Psoas muscle (tissue), 8 donors: Measurements from ENCODE around the gene DFFA. TPM values are rescaled to one million over a fixed set of nuclear protein-coding genes. Genes with fewer than 3 reads are reported as not detected.
"Not testable (repeated sequence)": the region's sequence is repeated elsewhere in the genome, so short reads cannot be mapped to it uniquely, and the experiment has no call there.

ENCODE experiments used
- ATAC-seq, 4 donors: fragments of 200-7000 bp; cut with Tn5 transposase; one replicate each; pipeline ENCODE4 v1.9.1; 2020; ENCODE audit warnings: moderate library complexity in 3 of 4, mild to moderate bottlenecking in 2 of 4
- DNase-seq, 2 donors: peaks; one replicate each; pipeline ENCODE4 v3.0.0-alpha.2; 2020
- H3K27ac ChIP-seq: fragments of 200-600 bp; one replicate; pipeline ENCODE4 v1.8.0; 2022
- H3K27me3 ChIP-seq, 3 donors: fragments of 200-600 bp in 1 of 3; one replicate each; pipeline versions ENCODE4 v1.6.1 to v1.8.0; 2013 to 2022; ENCODE audit warnings: low read length in 2 of 3, mild to moderate bottlenecking in 2 of 3, moderate library complexity in 1 of 3; ENCODE audit not compliant: insufficient read depth in 3 of 3
- H3K36me3 ChIP-seq, 2 donors: fragments of 200-600 bp in 1 of 2; one replicate each; pipeline versions ENCODE4 v1.6.1 to v1.8.0; 2013 to 2022; ENCODE audit warnings: low read depth in 1 of 2, mild to moderate bottlenecking in 1 of 2, moderate library complexity in 1 of 2; ENCODE audit not compliant: insufficient read depth in 1 of 2
- H3K4me1 ChIP-seq: fragments of 200-600 bp; one replicate; pipeline ENCODE4 v1.8.0; 2022
- H3K4me3 ChIP-seq: fragments of 200-600 bp; one replicate; pipeline ENCODE4 v1.8.0; 2022; ENCODE audit warnings: mild to moderate bottlenecking
- H3K9me3 ChIP-seq: fragments of 200-600 bp; one replicate; pipeline ENCODE4 v1.8.0; 2022
- CTCF ChIP-seq: fragments of 200-600 bp; IDR thresholded peaks from one replicate; pipeline ENCODE4 v1.8.0; 2022; ENCODE audit warnings: antibody characterized with exemption
- WGBS, 3 donors: extraction: QIAGEN DNeasy Blood & Tissue Kit; methylation state at CpG; one replicate each; pipeline versions ENCODE4 v1.1.6 to v1.1.7; 2013; 5-methylcytosine and 5-hydroxymethylcytosine counted together
- intact Hi-C, 2 donors: fragments of 100-400 bp; cut with DNase I; formaldehyde crosslinking; loops; one replicate each; pipeline versions ENCODE4 v1.11.0 to v1.14.2; 2022
- polyA plus RNA-seq, 3 donors: library from polyadenylated mRNA; stranded (reverse); fragments of 200-250 nt; gene quantifications; one replicate each; pipeline ENCODE4 v1.2.3, GENCODE V29; 2013
- total RNA-seq, 4 donors: library from RNA; stranded (reverse); fragmentation: NEBNext Ultra II Directional in 2 of 4; extraction: Animal tissue kit (Norgen Biotek cat#: 25700) in 2 of 4; gene quantifications; one replicate each; pipeline versions ENCODE4 v1.2.1 to v1.2.4, GENCODE V29; 2021 to 2023
- donor health status: healthy with polysubstance abuse.
- donor health status: DM: no; HTN: no; CAD: no; lungs with moderate emphysema.
- donor health status: Bipolar disorder and iron deficiency.
- donor health status: healthy.
- donor health status: DM: yes; HTN: yes; CAD: no.
- donor health status: DM: no; HTN: no; CAD: no.
- donor health status: DM: no; HTN: no; CAD: no.
- donor health status: DM: yes; HTN: yes; CAD: no.

DFFA gene
- total and polyA plus RNA-seq, 7 donors: 11.5 to 26.8 (median 20.9) TPM

- no peak for DNase-seq
- Histone ChIP-seq H3K27me3 (no peaks in the 10 kb centered on the region), H3K4me3 (no peak overlapping the region), H3K36me3 (peaks cover 0 to 52% of the 10 kb centered on the region in 2 donors), H3K4me1 (no peaks in the 10 kb centered on the region), H3K9me3 (no peaks in the 10 kb centered on the region), H3K27ac (no peak overlapping the region)
- 96 to 99% (median 96%) methylated on average over 5 of the region's 5 CpGs for WGBS, 3 donors
- no peak for TF ChIP-seq CTCF
- intact Hi-C loops: no loop called here
- no peak for ATAC-seq
Observed at GRCh38 chr1:10421637-10422036, 50.7 kb downstream of the DFFA start.

- intact Hi-C loops: no loop called here
- H3K27me3 ChIP-seq: no peaks in the 10 kb centered on the region
- no peak for TF ChIP-seq CTCF
- no peak overlapping the region for H3K4me3 ChIP-seq
- no peak for ATAC-seq
- no peak for DNase-seq
- H3K27ac ChIP-seq: no peak overlapping the region
- H3K36me3 ChIP-seq: peaks cover 4 to 75% of the 10 kb centered on the region in 2 donors
- WGBS, 3 donors: 84 to 92% (median 84%) methylated on average over 15 of the region's 15 CpGs
- no peaks in the 10 kb centered on the region for H3K4me1 ChIP-seq
- no peaks in the 10 kb centered on the region for H3K9me3 ChIP-seq
Observed at GRCh38 chr1:10419351-10419750, 53.0 kb downstream of the DFFA start.

GRCh38 chr1:10418741-10419140 is 53.6 kb downstream of the DFFA start:
- H3K4me1 ChIP-seq, H3K27me3 ChIP-seq, H3K9me3 ChIP-seq, H3K27ac ChIP-seq, ATAC-seq, DNase-seq, intact Hi-C loops, H3K4me3 ChIP-seq: not testable (repeated sequence)
- H3K36me3 ChIP-seq: peaks cover 4 to 81% of the 10 kb centered on the region in 2 donors
- 94 to 98% (median 95%) methylated on average over 8 of the region's 8 CpGs for WGBS, 3 donors

GRCh38 chr1:10415967-10416366 is 56.4 kb downstream of the DFFA start:
- DNase-seq, H3K9me3 ChIP-seq, H3K4me1 ChIP-seq, intact Hi-C loops, ATAC-seq, H3K4me3 ChIP-seq, H3K27me3 ChIP-seq: not testable (repeated sequence)
- 98 to 100% (median 98%) methylated on average over 1 of the region's 1 CpG for WGBS, 3 donors
- Histone ChIP-seq H3K36me3 (peaks cover 9 to 100% of the 10 kb centered on the region in 2 donors), H3K27ac (peak overlapping the region; percentile 6)

- Histone ChIP-seq H3K4me1 (no peaks in the 10 kb centered on the region), H3K36me3 (peaks cover 9 to 99% of the 10 kb centered on the region in 2 donors), H3K27ac (peak overlapping the region; percentile 6), H3K27me3 (no peaks in the 10 kb centered on the region), H3K9me3 (no peaks in the 10 kb centered on the region), H3K4me3 (no peak overlapping the region)
- ATAC-seq (peak in 3 of 4 donors; percentile 31 to 45 (median 35)), DNase-seq (no peak)
- 83 to 89% (median 83%) methylated on average over 6 of the region's 6 CpGs for WGBS, 3 donors
- TF ChIP-seq CTCF: no peak
- intact Hi-C loops: no loop called here
Observed at GRCh38 chr1:10415211-10415930, 57.0 kb downstream of the DFFA start.
